HUES64 (cell line): ENCODE measurements around the gene ZNF763.

ENCODE experiments used
- H3K27ac ChIP-seq: 2 replicates; pipeline ENCODE4 v1.7.0; 2013; ENCODE audit warnings: low read depth, low read length, inconsistent platforms
- H3K27me3 ChIP-seq: 2 replicates; pipeline ENCODE4 v1.6.1; 2013; ENCODE audit warnings: mild to moderate bottlenecking, low read length; ENCODE audit not compliant: insufficient read depth
- H3K36me3 ChIP-seq: 2 replicates; pipeline ENCODE4 v1.6.1; 2013; ENCODE audit warnings: mild to moderate bottlenecking, low read length; ENCODE audit not compliant: insufficient read depth
- H3K4me1 ChIP-seq: 2 replicates; pipeline ENCODE4 v1.6.1; 2013; ENCODE audit warnings: mild to moderate bottlenecking, low read length, moderate library complexity; ENCODE audit not compliant: insufficient read depth
- H3K4me3 ChIP-seq: 2 replicates; pipeline ENCODE4 v1.5.1; 2013; ENCODE audit warnings: mild to moderate bottlenecking, low read length, moderate library complexity
- H3K9ac ChIP-seq: 2 replicates; pipeline ENCODE4 v1.6.1; 2013; ENCODE audit warnings: mild to moderate bottlenecking, low read depth, low read length
- H3K9me3 ChIP-seq: 2 replicates; pipeline ENCODE4 v1.6.1; 2013; ENCODE audit warnings: low read depth, low read length; ENCODE audit not compliant: insufficient read depth
- WGBS: fragments of 150-250, 120-280 bp; methylation state at CpG from one replicate; pipeline ENCODE4 v1.1.7; 2013; ENCODE audit warnings: missing lambda C conversion rate; 5-methylcytosine and 5-hydroxymethylcytosine counted together

Gene ZNF763

DNA sequence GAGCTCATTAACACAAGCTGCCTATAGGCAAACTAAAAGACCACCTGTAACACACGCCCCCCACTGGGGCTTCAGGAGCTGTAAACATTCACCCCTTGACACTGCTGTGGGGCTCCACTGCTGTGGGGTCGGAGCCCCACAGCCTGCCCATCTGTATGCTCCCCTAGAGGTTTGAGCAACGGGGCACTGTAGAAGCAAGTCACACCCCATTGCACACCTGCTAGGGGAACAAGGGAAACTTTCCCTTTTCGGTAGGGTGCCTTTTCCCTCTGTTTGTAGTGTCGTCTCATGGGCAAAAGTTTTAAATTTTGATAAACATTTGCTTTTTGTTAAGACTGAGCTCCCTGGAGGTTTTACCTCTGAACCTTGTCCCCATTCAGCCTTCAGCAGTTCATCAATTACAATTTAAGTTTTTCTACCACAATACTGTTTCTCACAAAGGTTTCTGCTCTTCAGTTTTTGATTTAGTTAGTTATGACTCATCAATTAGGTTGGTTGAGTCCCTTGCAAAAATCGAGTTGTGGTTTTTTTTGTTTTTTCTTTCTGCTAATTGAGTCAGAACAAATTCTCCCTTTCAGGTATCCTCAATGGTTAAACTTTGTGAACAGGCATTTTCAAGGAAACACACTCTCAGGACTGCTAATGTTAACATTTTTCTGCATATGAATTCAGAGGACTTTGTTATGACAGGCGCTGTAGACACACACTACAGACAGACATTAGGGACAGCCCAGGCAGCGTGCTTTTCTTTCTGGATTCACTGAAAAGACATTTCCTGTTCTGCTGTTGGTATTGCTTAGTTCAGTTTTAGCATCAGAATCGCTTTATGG, 35.5 kb downstream of the ZNF763 start:
- no peak overlapping the region for H3K9ac ChIP-seq
- no peak overlapping the region for H3K4me3 ChIP-seq
- H3K9me3 ChIP-seq: no peaks in the 10 kb centered on the region
- no peaks in the 10 kb centered on the region for H3K27me3 ChIP-seq
- H3K27ac ChIP-seq: no peak overlapping the region
- H3K36me3 ChIP-seq: peaks cover 22% of the 10 kb centered on the region
- 95% methylated on average over 9 of the region's 9 CpGs for WGBS
- H3K4me1 ChIP-seq: no peaks in the 10 kb centered on the region

DNA sequence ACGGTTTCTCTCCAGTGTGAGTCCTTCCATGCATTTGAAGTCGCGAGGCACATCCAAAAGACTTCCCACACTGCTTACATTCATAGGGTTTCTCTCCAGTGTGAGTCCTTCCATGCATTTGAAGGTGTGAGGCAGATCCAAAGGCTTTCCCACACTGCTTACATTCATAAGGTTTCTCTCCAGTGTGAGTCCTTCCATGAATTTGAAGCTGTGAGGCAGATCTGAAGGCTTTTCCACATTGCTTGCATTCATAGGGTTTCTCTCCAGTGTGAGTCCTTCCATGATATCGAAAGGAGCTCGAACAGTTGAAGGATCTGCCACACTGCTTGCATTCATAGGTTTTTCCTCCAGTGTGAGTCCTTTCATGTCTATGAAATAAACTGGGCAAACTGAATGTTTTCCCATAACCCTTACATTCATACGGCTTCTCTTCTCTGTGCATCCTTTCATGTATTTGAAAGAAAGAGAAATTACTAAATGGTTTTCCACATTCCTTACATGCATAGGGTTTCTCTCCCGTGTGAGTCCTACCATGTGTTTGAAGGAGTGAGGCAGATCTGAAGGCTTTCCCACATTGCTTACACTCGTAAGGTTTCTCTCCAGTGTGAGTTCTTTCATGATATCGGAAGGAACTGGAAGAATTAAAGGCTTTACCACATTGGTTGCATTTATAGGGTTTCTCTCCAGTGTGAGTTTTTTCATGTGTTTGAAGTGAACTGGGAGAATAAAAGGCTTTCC, 50.3 kb downstream of the ZNF763 start:
- Histone ChIP-seq H3K4me3 (no peak overlapping the region), H3K4me1 (no peaks in the 10 kb centered on the region), H3K9ac (no peak overlapping the region), H3K9me3 (peaks cover 88% of the 10 kb centered on the region), H3K27ac (no peak overlapping the region), H3K36me3 (peaks cover 75% of the 10 kb centered on the region), H3K27me3 (no peaks in the 10 kb centered on the region)
- WGBS: 93% methylated on average over 9 of the region's 9 CpGs

DNA sequence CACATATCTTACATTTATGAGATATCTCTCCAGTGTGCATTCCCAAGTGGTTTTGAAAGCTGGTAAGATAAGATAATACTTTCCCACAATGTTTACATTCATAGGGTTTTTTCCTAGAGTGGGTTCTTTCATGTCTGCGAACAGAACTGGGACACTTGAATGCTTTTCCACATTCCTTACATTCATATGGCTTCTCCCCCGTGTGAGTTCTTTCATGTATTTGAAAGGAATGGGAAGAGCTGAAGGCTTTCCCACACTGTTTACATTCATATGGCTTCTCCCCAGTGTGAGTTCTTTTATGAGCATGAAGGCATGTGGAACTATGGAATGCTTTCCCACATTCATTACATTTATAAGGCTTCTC, 50.9 kb downstream of the ZNF763 start:
- peaks cover 92% of the 10 kb centered on the region for H3K9me3 ChIP-seq
- H3K9ac ChIP-seq: no peak overlapping the region
- H3K27me3 ChIP-seq: no peaks in the 10 kb centered on the region
- H3K4me3 ChIP-seq: no peak overlapping the region
- peaks cover 75% of the 10 kb centered on the region for H3K36me3 ChIP-seq
- WGBS: no CpG with 5 or more reads among the region's 2 CpGs
- no peaks in the 10 kb centered on the region for H3K4me1 ChIP-seq
- no peak overlapping the region for H3K27ac ChIP-seq
